GM19468 (cell line): Measurements from ENCODE around the gene KIDINS220.

Experiments
- ATAC-seq: cut with Tn5 transposase; IDR thresholded peaks from one replicate; pipeline ENCODE4 v1.9.1; 2021; ENCODE audit warnings: mild to moderate bottlenecking, moderate library complexity, moderate number of reproducible peaks; ENCODE audit not compliant: unreplicated experiment; ENCODE audit errors: extremely low read depth

The KIDINS220 gene

GRCh38 chr2:8710951-8711350 lies 126.5 kb downstream of the KIDINS220 start:
- ATAC-seq, result no peak

- no peak for ATAC-seq
Measured at GRCh38 chr2:8709611-8710010, 127.8 kb downstream of the KIDINS220 start.

GRCh38 chr2:8704906-8705305 lies 132.5 kb downstream of the KIDINS220 start:
- no peak for ATAC-seq

GRCh38 chr2:8701681-8702379 lies 135.6 kb downstream of the KIDINS220 start:
- no peak for ATAC-seq

- no peak for ATAC-seq
Measured at GRCh38 chr2:8699839-8700238, 137.6 kb downstream of the KIDINS220 start.

- no peak for ATAC-seq
Measured at GRCh38 chr2:8697190-8697589, 140.2 kb downstream of the KIDINS220 start.

GRCh38 chr2:8694737-8695136 lies 142.7 kb downstream of the KIDINS220 start:
- ATAC-seq, result no peak

- no peak for ATAC-seq
Measured at GRCh38 chr2:8693157-8693821, 144.1 kb downstream of the KIDINS220 start.

- no peak for ATAC-seq
Measured at GRCh38 chr2:8692783-8693156, 144.6 kb downstream of the KIDINS220 start.

GRCh38 chr2:8691859-8692437 lies 145.5 kb downstream of the KIDINS220 start:
- no peak for ATAC-seq

GRCh38 chr2:8685697-8686358 lies 151.6 kb downstream of the KIDINS220 start:
- no peak for ATAC-seq

GRCh38 chr2:8684878-8685696 lies 152.3 kb downstream of the KIDINS220 start:
- no peak for ATAC-seq

GRCh38 chr2:8684540-8684877 lies 152.9 kb downstream of the KIDINS220 start:
- ATAC-seq, result no peak

- no peak for ATAC-seq
Measured at GRCh38 chr2:8682719-8683667, 154.4 kb downstream of the KIDINS220 start.

GRCh38 chr2:8681786-8682692 lies 155.4 kb downstream of the KIDINS220 start, which contains the start of gene ID2:
ID2 (plus strand) TSS chr2:8682056; CDS start chr2:8682166, 110 bp downstream.
- ATAC-seq, result peak; percentile 57

- ATAC-seq, result no peak
Measured at GRCh38 chr2:8680822-8681760, 156.3 kb downstream of the KIDINS220 start.
